HTERT RPE-1 (cell line): ENCODE data around the gene RXRA.
"Not testable (repeated sequence)": the region's sequence is repeated elsewhere in the genome, so short reads cannot be mapped to it uniquely, and the experiment has no call there.

Experiments
- in situ Hi-C: fragments of 300-500 bp; cut with MboI; formaldehyde crosslinking; loops from 4 replicates; pipeline ENCODE4 v1.14.3; 2020; ENCODE audit warnings: low sequenced_read_pairs

RXRA gene

DNA sequence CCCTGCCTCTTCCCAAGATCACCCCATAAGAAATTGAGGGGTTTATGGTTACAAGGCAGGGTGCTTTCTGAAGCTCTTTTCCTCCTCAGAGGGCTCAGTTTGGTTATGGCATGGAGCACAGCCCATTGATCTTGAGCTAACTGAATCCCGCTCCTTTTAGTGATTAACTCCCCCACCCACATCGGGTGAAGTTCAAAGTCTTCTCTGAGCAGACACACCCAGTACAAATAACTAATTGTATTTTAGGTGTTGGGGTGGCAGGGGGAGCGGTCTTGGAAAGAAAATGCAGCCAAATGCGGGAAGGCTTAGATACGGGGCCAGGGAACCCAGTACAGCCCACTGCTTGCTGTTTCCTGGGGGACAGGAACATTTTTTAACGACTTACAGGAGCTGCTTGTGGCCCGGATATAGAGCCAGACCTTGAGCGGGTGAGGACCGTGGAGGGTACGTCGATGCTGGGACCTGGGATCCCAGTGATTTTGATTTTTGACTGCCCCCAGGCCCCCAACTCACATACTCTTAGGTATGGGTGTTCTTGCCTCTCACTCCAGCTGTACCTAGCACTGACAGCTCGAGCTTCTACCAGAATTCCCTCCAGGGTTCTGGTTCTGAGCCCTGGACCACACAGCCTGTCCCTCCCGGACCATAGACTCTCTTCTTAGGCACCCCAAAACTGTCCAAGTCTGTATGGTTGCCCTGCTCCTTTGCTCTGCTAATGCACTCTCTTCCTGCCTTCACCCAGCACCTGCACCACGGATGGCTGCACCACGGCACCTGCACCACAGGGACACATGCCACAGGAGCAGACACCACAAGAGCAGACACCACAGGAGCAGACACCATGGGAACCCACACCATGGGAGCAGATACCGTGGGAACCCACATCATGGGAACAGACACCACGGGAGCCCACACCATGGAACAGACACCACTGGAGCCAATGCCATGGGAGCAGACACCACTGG, 18.3 kb upstream of the RXRA start:
- in situ Hi-C loops: no loop called here

DNA sequence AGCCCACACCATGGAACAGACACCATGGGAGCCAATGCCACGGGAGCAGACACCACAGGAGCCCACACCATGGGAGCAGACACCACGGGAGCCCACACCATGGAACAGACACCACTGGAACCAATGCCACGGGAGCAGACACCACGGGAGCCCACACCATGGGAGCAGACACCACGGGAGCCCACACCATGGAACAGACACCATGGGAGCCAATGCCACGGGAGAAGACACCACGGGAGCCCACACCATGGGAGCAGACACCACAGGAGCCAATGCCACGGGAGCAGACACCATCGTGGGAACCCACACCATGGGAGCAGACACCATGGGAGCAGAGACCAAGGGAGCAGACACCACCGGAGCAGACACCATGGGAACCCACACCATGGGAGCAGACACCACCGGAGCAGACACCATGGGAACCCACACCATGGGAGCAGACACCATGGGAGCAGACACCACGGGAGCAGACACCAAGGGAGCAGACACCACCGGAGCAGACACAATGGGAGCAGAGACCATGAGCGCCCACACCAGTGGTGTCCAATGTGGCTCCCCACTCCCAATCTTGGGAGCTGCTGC, 17.5 kb upstream of the RXRA start:
- in situ Hi-C loops: not testable (repeated sequence)

DNA sequence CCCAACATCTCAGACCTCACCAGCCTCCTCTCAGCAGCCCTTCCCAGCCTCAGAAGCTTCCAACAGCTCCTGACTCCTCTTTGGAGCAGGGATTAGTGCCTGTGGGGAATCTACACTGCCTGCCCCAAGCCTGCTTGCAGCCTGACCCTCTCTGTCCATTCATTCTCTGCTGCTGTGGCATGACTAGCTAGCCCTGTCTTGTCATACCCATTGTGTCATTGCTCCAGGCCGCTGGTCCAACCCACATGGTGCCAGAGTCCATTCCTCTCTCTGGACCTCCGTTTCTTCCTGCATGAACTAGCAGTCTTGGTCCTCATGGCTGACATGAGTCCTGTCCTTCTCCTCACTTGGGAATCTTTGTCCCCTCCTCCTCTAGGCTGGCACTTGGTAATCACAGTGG, 12.8 kb upstream of the RXRA start:
- in situ Hi-C loops: no loop called here

DNA sequence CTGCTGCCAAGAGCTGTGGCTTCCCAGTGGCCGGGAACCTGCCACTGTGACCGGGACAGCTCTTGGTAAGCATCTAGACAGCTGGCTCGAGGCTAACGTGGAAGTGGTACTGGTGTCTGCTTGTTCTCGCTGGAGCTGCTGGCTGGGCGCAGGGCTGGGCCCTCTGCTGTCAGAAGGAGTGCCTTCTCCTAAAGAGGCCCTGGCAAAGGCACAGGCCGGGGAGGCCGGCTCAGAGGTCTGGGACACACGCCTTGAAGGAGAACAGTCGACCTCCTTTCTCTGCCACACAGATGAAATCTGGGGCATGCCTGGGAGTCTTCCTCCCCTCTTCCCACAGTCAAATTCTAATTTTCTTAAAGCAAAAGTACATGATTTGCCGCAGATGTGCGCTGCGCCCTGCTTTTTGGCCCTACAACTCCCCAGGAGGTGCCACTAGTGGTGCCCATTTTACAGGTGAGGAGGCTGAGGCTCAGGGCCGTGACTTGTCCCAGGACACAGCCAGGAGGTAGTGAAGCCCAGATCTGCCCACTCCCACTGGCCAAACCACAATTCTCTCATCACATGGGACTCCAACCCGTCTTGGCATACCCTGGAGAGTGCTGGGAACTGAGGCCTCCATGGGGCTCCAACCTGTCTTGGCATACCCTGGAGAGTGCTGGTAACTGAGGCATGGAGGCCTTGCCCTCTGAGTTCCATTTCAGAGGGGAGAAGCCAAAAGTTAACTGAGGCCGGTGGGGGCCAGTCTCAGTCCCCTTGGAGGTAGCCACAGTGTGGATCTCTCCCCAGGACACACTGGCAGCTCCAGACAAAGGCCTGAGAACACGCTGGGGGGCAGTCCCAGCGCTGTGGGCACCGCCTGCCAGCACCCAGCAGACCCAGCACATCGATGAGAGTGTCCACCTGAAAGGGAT, 12.0 kb upstream of the RXRA start:
- in situ Hi-C loops: no loop called here

DNA sequence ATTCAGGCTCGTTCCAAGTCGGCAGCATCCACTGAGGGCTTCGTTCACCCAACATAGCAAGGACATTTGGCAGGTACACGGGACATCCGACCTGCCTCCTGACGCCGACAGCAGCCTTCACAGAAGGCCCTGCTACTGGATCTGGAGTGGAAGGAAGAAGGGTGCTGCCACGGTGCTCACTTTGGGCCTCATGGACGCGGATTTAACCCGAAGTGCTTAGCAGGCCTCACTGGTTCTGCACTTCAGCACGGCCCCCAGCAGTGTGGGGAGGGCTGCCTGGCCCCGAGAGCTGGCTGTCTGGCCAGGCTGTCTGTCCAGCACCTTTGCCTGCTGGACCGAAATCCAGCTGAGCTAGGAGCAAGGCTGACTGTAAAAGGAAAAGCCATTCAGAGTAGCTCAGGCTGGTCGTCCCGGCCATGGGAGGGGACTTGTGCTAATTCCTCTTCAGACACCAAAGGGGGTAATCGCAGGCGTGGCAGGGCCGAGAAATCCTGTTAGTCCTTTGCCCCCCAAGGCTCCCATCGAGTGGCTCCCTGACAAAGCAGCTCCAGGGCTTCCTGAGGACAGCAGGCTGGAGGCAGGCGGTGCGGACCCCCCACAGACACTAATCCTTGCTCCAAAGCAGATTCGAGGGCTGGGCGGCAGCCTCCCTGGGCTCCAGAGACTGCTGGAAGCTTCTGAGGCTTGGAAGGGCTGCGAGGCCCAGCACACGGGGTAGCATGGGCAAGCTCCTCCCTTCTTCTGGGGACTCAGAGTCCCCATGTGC, 11.1 kb upstream of the RXRA start:
- in situ Hi-C loops: no loop called here

DNA sequence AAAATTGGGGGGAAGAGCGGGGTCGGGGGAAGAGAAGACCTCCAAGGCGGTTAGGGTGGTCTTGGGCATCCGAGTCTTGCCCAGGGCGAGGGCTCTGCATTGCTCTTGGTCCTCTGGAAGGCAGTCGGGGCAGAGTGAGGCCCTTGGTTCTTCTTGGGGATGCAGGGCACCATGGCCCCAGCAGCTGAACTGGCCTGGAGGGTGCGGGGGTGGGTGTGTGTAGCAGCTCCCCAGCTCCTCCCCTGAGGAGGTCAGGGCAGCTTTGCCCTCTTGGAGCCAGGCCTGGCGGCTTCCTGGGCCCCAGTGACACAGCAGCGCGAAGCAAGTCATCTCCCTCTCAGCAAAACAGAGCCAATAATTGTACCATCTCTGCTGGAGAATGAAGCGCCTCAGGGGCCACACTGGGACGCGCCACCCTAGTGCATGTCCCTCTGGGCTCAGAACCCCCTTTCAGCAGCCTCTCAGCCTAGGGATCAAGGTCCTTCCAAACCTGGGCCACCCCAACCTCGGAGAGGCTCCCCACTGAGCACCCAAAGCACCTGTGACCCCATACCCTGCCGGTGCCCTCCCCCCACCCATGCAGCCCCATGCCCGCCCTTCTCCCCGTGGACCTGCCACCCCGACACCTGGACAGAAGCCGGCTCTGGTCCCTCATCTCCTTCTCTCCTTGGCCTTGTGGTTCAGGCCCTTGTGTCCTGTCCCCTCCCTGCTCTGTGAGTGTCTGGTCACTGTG, 10.4 kb upstream of the RXRA start:
- in situ Hi-C loops: no loop called here

DNA sequence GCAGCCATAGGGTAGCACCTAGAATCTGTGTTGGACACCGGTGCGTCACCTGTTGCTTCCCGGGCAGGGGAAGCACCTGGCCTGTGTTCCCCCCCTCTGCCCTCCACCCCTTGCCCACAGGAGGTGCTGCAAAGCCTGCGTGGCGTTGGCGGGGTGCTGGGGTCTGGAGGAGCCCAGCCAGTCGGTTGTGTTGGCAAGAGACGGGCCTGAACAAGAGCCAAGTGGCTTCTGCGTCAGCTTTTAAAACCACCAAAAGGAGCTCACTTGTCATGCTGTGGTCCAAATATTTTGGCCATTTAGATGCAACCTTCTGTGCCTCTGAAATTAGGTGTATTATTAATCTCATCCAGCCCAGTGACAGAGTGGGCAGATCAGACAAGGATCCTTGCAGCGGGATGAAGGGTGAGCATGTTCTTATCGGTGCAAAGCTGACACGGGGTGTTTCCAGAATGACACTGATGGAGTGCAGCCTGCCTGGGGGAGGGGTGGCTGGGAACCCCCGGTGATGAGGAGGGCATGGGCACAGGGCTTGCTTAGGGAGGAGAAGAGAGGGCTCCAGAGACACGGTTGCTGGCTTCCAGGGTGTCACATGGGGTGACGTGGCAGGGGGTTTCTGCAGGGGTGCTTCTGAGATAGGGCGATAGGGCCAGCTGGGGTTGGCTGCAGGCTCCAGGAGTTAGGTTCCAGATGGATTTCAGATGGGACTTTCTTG, 9.7 kb upstream of the RXRA start:
- in situ Hi-C loops: no loop called here

DNA sequence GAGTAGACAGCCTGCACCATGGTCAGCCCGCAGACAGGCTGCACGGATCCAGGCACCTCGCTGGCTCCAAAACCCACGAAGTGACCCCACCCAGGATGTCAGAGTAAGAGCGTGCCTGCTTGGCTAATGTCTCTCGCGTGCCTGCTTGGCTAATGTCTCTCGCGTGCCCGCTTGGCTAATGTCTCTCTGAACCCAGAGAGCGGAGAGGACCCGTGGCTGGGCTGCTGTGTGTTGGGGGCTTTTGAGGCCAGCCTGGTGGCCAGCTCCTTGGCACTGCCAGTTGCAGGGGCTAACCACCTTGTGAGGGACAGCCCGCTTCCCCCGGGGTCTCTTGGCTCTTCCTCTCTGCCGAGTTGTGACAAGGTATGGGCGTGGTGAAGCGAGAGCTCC, 8.9 kb upstream of the RXRA start:
- in situ Hi-C loops: no loop called here

DNA sequence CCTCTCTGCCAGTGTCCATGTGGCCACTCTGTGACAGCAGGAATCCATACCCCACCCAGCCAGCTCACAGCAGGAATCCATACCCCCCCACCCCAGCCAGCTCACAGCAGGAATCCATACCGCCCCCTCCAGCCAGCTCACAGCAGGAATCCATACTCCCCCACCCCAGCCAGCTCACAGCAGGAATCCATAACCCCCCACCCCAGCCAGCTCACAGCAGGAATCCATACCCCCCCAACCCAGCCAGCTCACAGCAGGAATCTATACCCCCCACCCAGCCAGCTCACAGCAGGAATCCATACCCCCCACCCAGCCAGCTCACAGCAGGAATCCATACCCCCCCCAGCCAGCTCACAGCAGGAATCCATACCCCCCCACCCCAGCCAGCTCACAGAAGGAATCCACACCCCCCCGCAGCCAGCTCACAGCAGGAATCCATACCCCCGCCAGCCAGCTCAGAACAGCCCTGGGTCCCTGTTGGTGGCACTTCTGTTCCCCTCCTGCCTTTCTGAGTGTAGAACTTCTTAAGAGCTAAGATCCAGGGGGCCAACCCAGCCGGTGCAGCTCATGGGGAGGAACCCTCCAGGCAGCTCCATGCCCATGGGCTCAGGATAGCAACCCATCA, 8.4 kb upstream of the RXRA start:
- in situ Hi-C loops: no loop called here

DNA sequence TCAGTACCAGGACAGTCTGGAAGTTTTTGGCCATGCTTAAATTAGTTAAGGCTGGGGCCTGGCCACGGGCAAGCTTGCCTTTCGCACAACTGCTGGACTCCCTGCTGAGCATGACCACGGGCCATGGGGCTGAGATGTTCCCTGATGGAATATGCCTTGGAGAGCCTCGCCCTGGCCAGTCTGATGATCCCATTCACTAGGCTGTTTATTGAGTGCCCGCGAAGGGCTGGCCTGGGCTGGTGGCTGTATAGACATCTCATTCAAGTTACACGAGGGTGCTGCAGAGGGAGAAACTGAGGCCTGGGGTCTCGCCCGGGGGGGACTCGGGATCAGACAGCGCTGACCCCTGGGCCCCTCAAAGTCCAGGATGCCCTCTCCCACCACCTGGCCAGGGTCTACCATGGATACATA, 7.8 kb upstream of the RXRA start:
- in situ Hi-C loops: no loop called here

DNA sequence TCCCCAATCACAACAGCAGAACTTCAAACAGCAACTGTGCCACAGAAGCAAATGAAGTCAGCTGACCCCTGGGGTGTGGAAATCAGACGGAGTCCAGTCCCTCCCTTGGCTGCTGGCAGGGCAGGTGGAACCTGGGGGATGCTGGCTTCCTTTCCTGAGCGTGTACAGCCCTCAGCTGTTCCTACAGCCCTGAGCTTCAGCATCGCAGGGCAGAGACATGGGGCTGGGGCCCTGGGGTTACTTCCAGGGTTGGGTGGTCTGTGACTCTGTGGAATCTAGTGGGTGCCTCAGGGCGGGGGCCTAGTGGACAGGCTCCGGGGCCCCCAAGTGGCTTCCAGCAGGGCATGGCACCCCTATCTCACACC, 7.3 kb upstream of the RXRA start:
- in situ Hi-C loops: no loop called here

DNA sequence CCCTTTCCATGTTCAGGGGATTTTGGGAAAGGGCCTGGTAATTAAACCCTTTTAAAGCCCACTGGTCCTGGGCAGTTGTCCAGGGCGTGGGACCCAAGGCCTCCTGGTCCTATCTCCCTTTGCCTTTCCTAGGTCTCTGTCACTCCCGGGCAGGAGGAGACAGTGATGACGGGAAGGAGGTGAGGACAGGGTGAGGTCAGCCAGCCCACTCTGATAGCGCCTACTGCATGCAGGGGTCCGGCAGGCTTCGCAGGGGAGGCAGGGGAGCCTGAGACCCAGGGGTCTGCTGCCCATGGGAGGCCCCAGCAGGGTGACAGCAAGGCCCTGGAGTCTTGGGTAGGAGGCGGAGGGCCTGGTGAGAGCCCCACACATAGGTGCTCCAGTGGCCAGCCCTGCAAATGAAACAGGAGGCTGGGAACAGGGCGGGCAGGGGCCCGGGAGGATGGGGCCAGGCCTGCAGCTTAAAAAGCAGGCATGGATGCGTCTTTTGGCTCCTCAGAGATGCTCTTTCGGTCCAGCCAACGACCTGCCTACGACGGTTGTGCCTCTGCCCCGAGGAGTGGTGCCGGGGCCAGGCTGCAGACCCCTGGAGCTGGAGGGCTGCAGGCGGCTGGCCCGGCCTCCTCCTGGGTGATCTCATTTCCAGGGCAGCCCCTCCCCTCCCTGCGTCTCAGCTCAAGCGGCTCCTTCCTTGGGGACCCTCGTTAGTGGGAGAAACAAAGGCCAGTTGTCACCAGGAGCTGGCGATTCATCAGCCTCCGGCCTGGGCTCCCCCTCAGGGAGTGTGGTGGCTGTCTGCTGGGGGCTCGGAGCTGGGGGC, 6.7 kb upstream of the RXRA start:
- in situ Hi-C loops: no loop called here

DNA sequence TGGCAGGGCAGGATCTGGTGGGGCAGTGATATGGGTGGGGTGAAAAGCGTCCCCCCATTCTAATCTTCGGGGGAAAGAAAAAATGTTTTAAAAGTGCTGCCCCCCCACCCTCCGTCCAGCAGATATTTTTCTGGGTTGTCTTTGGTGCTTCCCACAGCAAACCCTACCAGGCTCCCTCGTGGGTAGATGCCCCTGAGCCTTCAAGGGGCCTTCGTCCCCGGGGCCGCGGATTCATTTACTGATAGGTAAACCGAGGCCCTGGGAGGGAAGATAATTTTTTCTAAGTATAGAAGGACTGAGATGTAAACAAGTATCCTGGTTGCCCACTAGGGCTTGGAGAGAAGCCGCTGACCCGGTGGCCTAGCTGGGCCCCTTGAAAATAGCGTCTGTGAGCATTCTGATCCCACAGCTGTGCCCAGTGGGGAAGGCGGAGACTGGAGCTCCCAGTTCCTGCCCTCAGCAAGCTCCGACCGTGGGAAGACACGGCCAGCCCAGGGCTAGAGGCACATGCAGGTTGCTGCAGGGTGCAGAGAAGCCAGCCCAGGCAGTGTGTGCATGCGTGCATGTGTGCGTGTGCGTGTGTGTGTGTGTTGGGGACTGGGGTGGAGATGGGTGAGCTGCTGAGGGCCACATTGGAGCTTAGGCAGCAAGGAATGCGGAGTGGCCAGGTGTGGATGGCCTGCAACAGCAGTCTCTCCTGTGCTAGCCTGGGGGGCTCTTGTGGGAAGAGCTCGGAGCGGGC, 6.0 kb upstream of the RXRA start:
- in situ Hi-C loops: no loop called here

DNA sequence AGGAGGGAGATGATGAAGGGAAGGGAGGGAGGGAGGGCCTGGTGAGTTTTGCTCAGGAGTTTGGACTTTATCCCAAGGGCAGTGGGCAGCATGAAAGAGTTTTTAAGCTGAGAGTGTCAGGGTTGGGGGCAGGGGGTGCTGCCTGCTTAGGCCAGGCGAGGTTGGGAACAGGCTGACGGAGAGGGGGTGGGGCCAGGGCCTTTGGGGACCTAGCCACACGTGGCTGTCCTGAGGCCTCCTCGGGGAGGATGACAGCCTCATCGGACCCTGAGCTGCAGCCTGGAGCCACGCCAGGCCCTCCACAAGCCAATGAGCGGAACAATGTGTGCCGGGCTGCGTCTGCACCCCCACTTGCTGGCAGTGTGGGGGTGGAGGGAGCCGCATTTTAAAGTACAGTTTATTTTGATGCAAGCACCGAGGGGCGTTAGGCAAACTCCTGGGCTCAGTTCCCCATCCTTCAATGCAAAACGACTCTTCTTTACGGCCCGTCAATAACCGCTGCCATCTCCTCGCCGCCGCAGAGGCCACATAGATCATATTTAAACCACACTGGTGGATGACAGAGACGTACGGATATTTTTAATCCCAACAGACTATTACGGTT, 5.3 kb upstream of the RXRA start:
- in situ Hi-C loops: no loop called here

DNA sequence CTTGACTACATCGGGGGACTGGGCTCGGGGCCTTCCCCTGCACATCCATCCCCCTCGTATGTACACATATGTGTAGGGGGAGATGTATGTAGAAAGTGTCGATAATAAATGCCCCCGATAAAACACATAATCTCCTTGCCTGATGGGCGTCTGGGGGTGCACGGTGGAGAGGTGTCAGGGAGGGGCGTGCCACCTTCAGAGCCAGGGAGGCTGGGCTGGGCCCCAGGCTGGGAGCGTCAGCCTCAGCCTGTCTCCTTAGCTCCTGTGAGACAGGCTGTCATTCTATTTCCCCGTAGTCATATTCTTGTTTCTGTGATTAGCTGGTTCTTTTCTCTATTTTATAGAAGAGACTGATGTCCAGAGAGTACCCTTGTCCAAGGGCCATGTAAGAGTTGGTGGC, 4.7 kb upstream of the RXRA start:
- in situ Hi-C loops: no loop called here

DNA sequence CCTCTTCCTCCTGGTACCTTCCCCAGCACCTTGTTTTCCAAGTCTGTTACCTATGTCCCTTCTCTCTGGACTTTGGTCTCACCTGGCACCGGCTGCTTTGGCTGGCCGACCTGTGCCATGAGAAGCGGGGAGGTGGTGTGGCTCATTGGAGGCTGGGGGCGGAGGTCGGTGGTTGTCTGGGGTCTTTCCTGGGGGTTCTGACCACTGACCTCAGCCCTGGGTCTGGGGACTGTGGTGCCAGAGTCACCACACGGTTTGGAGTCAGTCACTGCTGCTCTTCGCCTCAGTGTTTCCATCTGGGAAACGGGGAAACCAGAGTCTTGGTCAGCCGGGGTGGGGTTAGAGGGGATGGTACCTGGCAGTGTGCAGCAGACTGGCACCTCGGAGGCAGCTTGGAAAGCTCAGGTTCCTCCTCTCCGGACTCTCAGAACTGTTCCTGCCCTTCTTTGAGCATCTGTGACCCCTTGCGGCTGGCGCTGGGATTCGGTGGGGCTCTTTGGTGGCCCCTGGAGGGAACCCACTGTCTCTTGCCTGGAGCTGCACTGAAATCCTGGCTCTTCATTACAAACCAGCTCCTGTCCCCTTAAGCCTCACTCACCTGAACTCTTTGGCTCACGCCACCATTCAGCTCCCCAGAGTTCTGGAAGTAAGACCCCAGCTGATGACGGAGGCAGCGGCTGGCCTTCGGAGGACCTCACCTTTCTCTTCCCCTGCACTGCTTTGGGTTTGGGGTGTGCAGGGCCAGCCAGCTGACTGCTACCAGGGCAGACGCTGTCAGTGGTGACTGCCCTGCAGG, 4.1 kb upstream of the RXRA start:
- in situ Hi-C loops: no loop called here
